Head of caudate nucleus (tissue), 42 donors: ENCODE results near the gene PPP1R13B.
A peak's percentile ranks its signal among the peaks of the same experiment; 100 is the strongest.
"Not testable (repeated sequence)": the region's sequence is repeated elsewhere in the genome, so short reads cannot be mapped to it uniquely, and the experiment has no call there.

Experiments used
- DNase-seq, 42 donors: peaks; one replicate each; pipeline versions ENCODE4 v3.0.0 to v3.0.0-alpha.2; 2020 to 2021; ENCODE audit warnings: mixed read lengths in 7 of 42
- intact Hi-C: fragments of 100-400 bp; cut with DNase I; formaldehyde crosslinking; loops from one replicate; pipeline ENCODE4 v1.15.0; 2022

The PPP1R13B gene

GRCh38 chr14:103847451-103848174 lies at the start of gene PPP1R13B:
Gene PPP1R13B (minus strand): TSS chr14:103847575. CDS start chr14:103847307, 268 bp downstream.
- intact Hi-C loops = loop anchor here (5.0 kb wide), 1 partner anchor 70 kb away; no protein-coding TSS in a partner anchor
- peak; percentile 71 to 98 (median 94) for DNase-seq

GRCh38 chr14:103896578-103896977 lies 49.2 kb upstream of the PPP1R13B start:
- DNase-seq = no peak
- intact Hi-C loops = no loop called here

GRCh38 chr14:103894723-103895059 lies 47.3 kb upstream of the PPP1R13B start:
- intact Hi-C loops = no loop called here
- DNase-seq = no peak

GRCh38 chr14:103894034-103894722 lies 46.8 kb upstream of the PPP1R13B start:
- intact Hi-C loops = no loop called here

GRCh38 chr14:103892247-103892646 lies 44.9 kb upstream of the PPP1R13B start:
- intact Hi-C loops = no loop called here
- no peak for DNase-seq

More at GRCh38 chr14:103894034-103894722, 46.8 kb upstream of the PPP1R13B start:
- no peak for DNase-seq

- DNase-seq = no peak
- intact Hi-C loops = no loop called here
These were observed 44.4 kb upstream of the PPP1R13B start for GRCh38 chr14:103891667-103892215.

- intact Hi-C loops = no loop called here
- DNase-seq = no peak
These were observed 43.7 kb upstream of the PPP1R13B start for GRCh38 chr14:103890821-103891666.

GRCh38 chr14:103890052-103890371 lies 42.6 kb upstream of the PPP1R13B start:
- DNase-seq = no peak
- intact Hi-C loops = no loop called here

- intact Hi-C loops = no loop called here
- DNase-seq = no peak
These were observed 42.1 kb upstream of the PPP1R13B start for GRCh38 chr14:103889313-103890051.

- intact Hi-C loops, DNase-seq: not testable (repeated sequence)
These were observed 41.6 kb upstream of the PPP1R13B start for GRCh38 chr14:103889002-103889312.

GRCh38 chr14:103887557-103888115 lies 40.3 kb upstream of the PPP1R13B start:
- no peak for DNase-seq
- intact Hi-C loops = no loop called here

- intact Hi-C loops = no loop called here
- no peak for DNase-seq
These were observed 39.8 kb upstream of the PPP1R13B start for GRCh38 chr14:103887170-103887501.

- peak in 37 of 42 donors; percentile 10 to 78 (median 53) for DNase-seq
- intact Hi-C loops = no loop called here
These were observed 39.2 kb upstream of the PPP1R13B start for GRCh38 chr14:103886304-103887169.

- DNase-seq = no peak
- intact Hi-C loops = no loop called here
These were observed 38.1 kb upstream of the PPP1R13B start for GRCh38 chr14:103885509-103885932.

- intact Hi-C loops = no loop called here
- DNase-seq = no peak
These were observed 37.5 kb upstream of the PPP1R13B start for GRCh38 chr14:103884854-103885253.

GRCh38 chr14:103883263-103883523 lies 35.8 kb upstream of the PPP1R13B start:
- intact Hi-C loops = no loop called here

GRCh38 chr14:103882503-103883262 lies 35.3 kb upstream of the PPP1R13B start:
- no peak for DNase-seq
- intact Hi-C loops = no loop called here

More at GRCh38 chr14:103883263-103883523, 35.8 kb upstream of the PPP1R13B start:
- no peak for DNase-seq
